SIG-M5 treated with dmso at 0.1 percent for 504 hours (cell line): Measurements from ENCODE around the gene LCMT1.
A peak's percentile ranks its signal among the peaks of the same experiment; 100 is the strongest.

ENCODE experiments used
- DNase-seq: peaks from one replicate; lab custom pipeline; 2025; ENCODE audit not compliant: unreplicated experiment; lab: John Stamatoyannopoulos, UW

Gene LCMT1

GRCh38 chr16:25189305-25189704, 77.8 kb downstream of the LCMT1 start:
- DNase-seq, result no peak

- DNase-seq, result no peak
Measured at GRCh38 chr16:25192096-25192495, 80.6 kb downstream of the LCMT1 start.

GRCh38 chr16:25194273-25194878, 82.8 kb downstream of the LCMT1 start:
- DNase-seq, result no peak

DNA sequence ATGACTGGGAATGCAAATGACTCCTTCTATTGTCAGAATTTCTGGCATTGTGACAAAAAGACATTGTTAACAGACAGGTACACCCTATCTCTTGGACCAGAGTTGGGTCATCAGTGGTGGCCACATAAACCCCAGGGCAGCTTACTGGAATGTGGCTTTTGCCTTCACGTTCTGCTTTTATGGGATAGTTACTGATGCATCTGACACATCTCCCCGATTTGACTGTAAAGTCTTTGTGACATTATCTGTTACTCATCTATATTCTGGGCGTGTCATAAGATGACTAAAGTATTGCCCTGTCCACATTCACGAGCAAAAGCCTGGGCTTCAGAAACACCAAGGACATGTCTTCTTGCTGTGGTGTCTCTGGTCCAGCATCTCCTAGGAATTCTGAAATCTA, 86.5 kb downstream of the LCMT1 start:
- DNase-seq, result no peak

GRCh38 chr16:25199457-25199856, 87.9 kb downstream of the LCMT1 start:
- DNase-seq, result no peak

- DNase-seq, result peak; percentile 44
Measured at GRCh38 chr16:25210758-25211157, 99.2 kb downstream of the LCMT1 start.

DNA sequence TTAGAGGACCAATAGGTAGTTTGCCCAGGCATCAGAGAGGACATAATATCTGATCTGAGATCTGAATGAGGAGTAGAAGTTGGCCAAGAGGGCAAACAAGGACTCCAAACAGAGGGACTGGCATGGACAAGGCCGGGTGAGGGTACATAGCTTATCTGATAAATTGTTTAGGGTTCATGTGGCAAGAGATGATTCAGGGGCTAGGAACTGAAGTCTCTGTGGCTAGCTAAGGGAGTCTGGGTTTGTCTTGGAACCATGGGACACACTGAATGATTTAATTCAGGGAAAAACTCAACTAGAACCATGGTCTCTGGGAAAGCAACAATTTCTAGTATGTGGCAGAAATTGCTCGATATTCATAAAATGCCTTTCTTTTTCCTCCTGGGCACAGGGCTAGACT, 101.1 kb downstream of the LCMT1 start:
- DNase-seq, result no peak

- DNase-seq, result no peak
Measured at GRCh38 chr16:25213709-25214397, 102.3 kb downstream of the LCMT1 start.

- no peak for DNase-seq
Measured at GRCh38 chr16:25217112-25217511, 105.6 kb downstream of the LCMT1 start.

- DNase-seq, result no peak
Measured at GRCh38 chr16:25217921-25218320, 106.4 kb downstream of the LCMT1 start.

DNA sequence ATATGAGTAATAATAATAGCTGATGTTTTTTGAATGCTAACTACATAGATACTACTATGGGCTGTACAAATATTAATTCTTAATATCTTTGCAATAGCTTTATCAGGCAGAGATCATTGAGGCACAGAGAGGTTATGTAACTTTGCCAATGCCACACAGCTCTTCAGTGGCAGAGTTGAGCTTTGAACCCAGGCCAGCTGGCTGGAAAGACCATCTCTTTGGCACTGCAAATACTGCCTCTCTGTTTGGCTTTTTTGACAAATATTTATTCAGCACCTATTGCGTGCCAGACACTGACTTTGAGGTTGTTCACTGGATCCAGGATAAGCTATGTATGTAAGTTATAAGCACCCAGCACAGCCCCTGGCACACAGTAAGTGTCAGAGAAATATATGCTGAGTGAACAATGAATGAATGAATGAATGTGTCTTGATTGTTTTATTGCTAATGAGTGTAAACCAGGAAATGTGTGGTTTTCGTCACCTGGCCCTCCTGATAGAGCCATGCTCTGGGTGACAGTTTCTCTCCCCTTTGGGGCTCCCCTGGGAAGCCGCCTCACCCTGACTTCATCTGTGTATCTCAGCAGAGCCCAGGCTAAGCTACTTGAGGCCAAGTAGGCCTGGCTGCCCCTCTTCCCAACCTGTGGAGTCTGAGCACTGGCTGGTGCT, 107.7 kb downstream of the LCMT1 start:
- no peak for DNase-seq

DNA sequence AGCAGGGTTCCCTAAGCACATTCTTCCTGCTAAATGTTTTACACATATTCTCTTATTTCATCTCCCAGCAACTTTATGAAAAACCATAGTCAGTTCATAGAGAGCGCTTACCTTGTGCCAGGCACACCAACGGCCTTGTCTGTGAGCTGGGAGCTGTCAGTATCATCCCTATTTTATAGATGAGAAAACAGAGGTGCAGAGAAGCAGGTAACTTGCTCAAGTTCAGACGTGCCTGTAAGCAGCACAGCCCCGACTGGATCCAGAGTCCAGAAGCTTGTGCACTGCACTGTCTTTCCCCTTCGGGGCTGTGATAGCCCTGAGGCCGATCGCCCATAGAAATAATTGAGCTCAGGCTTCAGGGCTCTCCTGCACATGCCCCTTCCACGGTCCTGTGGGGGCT, 111.4 kb downstream of the LCMT1 start:
- no peak for DNase-seq

GRCh38 chr16:25223964-25224363, 112.4 kb downstream of the LCMT1 start:
- no peak for DNase-seq

GRCh38 chr16:25224731-25225319, 113.3 kb downstream of the LCMT1 start:
- DNase-seq, result no peak
